ENCODE measurements around the gene TPI1. TPM values are rescaled to one million over a fixed set of nuclear protein-coding genes. Genes with fewer than 3 reads are reported as not detected.

Gene TPI1
- total and polyA plus RNA-seq, 2 of the 8 experiments (the other 6 are each of a cell fraction or from before 2014, with no cell fraction given): 910 to 3,018 TPM

DNA sequence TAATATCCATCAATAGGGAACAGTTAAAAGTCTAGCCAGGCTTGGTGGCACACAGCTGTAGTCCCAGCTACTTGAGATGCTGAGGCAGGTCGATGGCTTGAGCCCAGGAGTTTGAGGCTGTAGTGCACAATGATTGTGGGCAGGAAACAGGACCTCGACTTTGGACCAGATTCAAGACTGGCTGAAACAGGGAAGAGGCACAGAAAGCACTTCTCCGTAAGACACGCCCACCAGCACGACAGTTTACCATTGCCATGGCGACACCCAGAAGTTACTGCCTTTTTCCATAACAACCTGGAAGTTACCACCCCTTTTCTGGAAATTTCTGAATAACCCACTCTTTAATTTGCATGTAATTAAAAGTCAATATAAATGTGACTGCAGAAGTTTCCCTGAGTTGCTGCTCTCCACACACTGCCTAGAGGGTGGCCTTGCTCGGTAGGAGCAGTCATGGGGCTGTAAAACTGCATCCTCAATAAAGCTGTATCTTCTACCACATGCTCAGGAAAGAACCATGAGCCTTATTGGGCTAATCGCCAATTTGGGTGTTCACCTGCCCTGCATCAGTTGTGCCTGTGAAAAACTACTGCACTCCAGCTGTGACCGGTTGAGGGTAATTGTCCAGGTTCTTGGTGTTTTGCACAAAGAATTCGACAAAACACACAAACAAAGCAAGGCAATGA is 32.6 kb downstream of the TPI1 start (continued):
- TF ChIP-seq, protein P1, sequence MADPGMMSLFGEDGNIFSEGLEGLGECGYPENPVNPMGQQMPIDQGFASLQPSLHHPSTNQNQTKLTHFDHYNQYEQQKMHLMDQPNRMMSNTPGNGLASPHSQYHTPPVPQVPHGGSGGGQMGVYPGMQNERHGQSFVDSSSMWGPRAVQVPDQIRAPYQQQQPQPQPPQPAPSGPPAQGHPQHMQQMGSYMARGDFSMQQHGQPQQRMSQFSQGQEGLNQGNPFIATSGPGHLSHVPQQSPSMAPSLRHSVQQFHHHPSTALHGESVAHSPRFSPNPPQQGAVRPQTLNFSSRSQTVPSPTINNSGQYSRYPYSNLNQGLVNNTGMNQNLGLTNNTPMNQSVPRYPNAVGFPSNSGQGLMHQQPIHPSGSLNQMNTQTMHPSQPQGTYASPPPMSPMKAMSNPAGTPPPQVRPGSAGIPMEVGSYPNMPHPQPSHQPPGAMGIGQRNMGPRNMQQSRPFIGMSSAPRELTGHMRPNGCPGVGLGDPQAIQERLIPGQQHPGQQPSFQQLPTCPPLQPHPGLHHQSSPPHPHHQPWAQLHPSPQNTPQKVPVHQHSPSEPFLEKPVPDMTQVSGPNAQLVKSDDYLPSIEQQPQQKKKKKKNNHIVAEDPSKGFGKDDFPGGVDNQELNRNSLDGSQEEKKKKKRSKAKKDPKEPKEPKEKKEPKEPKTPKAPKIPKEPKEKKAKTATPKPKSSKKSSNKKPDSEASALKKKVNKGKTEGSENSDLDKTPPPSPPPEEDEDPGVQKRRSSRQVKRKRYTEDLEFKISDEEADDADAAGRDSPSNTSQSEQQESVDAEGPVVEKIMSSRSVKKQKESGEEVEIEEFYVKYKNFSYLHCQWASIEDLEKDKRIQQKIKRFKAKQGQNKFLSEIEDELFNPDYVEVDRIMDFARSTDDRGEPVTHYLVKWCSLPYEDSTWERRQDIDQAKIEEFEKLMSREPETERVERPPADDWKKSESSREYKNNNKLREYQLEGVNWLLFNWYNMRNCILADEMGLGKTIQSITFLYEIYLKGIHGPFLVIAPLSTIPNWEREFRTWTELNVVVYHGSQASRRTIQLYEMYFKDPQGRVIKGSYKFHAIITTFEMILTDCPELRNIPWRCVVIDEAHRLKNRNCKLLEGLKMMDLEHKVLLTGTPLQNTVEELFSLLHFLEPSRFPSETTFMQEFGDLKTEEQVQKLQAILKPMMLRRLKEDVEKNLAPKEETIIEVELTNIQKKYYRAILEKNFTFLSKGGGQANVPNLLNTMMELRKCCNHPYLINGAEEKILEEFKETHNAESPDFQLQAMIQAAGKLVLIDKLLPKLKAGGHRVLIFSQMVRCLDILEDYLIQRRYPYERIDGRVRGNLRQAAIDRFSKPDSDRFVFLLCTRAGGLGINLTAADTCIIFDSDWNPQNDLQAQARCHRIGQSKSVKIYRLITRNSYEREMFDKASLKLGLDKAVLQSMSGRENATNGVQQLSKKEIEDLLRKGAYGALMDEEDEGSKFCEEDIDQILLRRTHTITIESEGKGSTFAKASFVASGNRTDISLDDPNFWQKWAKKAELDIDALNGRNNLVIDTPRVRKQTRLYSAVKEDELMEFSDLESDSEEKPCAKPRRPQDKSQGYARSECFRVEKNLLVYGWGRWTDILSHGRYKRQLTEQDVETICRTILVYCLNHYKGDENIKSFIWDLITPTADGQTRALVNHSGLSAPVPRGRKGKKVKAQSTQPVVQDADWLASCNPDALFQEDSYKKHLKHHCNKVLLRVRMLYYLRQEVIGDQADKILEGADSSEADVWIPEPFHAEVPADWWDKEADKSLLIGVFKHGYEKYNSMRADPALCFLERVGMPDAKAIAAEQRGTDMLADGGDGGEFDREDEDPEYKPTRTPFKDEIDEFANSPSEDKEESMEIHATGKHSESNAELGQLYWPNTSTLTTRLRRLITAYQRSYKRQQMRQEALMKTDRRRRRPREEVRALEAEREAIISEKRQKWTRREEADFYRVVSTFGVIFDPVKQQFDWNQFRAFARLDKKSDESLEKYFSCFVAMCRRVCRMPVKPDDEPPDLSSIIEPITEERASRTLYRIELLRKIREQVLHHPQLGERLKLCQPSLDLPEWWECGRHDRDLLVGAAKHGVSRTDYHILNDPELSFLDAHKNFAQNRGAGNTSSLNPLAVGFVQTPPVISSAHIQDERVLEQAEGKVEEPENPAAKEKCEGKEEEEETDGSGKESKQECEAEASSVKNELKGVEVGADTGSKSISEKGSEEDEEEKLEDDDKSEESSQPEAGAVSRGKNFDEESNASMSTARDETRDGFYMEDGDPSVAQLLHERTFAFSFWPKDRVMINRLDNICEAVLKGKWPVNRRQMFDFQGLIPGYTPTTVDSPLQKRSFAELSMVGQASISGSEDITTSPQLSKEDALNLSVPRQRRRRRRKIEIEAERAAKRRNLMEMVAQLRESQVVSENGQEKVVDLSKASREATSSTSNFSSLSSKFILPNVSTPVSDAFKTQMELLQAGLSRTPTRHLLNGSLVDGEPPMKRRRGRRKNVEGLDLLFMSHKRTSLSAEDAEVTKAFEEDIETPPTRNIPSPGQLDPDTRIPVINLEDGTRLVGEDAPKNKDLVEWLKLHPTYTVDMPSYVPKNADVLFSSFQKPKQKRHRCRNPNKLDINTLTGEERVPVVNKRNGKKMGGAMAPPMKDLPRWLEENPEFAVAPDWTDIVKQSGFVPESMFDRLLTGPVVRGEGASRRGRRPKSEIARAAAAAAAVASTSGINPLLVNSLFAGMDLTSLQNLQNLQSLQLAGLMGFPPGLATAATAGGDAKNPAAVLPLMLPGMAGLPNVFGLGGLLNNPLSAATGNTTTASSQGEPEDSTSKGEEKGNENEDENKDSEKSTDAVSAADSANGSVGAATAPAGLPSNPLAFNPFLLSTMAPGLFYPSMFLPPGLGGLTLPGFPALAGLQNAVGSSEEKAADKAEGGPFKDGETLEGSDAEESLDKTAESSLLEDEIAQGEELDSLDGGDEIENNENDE (IDR thresholded peaks at IDR 0.05; ENCODE audit: insufficient replicate concordance, low read length): no peak

All from H1 (cell line).